GM12878 (cell line): ENCODE measurements around the gene OR11H7. TPM values are rescaled to one million over a fixed set of nuclear protein-coding genes. Genes with fewer than 3 reads are reported as not detected.

ENCODE experiments used
- ATAC-seq: fragments of 200-7000 bp; cut with Tn5 transposase; 3 replicates; pipeline ENCODE4 v1.9.1; 2020; ENCODE audit warnings: mild to moderate bottlenecking, moderate library complexity
- BruUV-seq: library from RNA; stranded (reverse); fragments of 400-500 nt; replicated peaks from 2 replicates; lab custom pipeline; 2021; lab: Mats Ljungman, UMichigan
- CTCF ChIA-PET: fragments of 300-600 bp; sonication (Branson Sonifier 250); formaldehyde crosslinking; extraction: SDS; loops from one replicate; lab custom pipeline; 2021; ENCODE audit warnings: inconsistent platforms; lab: Yijun Ruan, JAX
- POLR2A ChIA-PET: fragments of 350-600 bp; formaldehyde crosslinking; extraction: SDS; loops from one replicate; lab custom pipeline; 2021; ENCODE audit warnings: inconsistent platforms; lab: Charles Lee
- RAD21 ChIA-PET: fragments of 300-600 bp; sonication (Branson Sonifier 250); formaldehyde crosslinking; loops from one replicate; lab custom pipeline; 2023; ENCODE audit warnings: antibody characterized with exemption; ENCODE audit not compliant: unreplicated experiment; lab: Charles Lee
- SMC1A ChIA-PET: fragments of 300-600 bp; sonication (Branson Sonifier 250); formaldehyde crosslinking; loops from one replicate; lab custom pipeline; 2023; ENCODE audit not compliant: unreplicated experiment, uncharacterized antibody; lab: Charles Lee
- DNase-seq: peaks from one replicate; pipeline ENCODE4 v3.0.0-alpha.2; 2011; ENCODE audit warnings: low read depth, low spot score
- FAIRE-seq: peaks from 3 replicates; lab custom pipeline; 2011; peaks lifted over from hg19 to GRCh38; lab: Jason Lieb, UNC
- H2AFZ ChIP-seq: 2 replicates; pipeline ENCODE4 v1.6.0; 2011; ENCODE audit warnings: low read depth, low read length, control low read depth; ENCODE audit not compliant: control insufficient read depth
- H3K27ac ChIP-seq: 2 replicates; pipeline ENCODE4 v1.5.1; 2011; ENCODE audit warnings: control low read depth; ENCODE audit not compliant: control insufficient read depth, insufficient read depth
- H3K27me3 ChIP-seq, 2 experiments: replicated peaks in 1 of 2; 2 replicates each; pipeline versions ENCODE4 v1.6.0 to v1.6.1; 2011; ENCODE audit warnings: low read length in 1 of 2; ENCODE audit not compliant: control insufficient read depth in 2 of 2, insufficient read depth in 2 of 2
- H3K36me3 ChIP-seq, 2 experiments: 2 replicates each; pipeline ENCODE4 v1.5.1; 2011; ENCODE audit warnings: low read length in 1 of 2; ENCODE audit not compliant: control insufficient read depth in 2 of 2, insufficient read depth in 2 of 2
- H3K4me1 ChIP-seq: 2 replicates; pipeline ENCODE4 v1.6.1; 2011; ENCODE audit warnings: mild to moderate bottlenecking, low read length, moderate library complexity, mixed read lengths; ENCODE audit not compliant: control insufficient read depth, insufficient read depth
- H3K4me2 ChIP-seq: 2 replicates; pipeline ENCODE4 v1.6.0; 2011; ENCODE audit warnings: control low read depth; ENCODE audit not compliant: control insufficient read depth, insufficient read depth
- H3K4me3 ChIP-seq: fragments of 200-600 bp; sonication (generic); 2 replicates; pipeline ENCODE4 v1.5.1; 2016
- H3K79me2 ChIP-seq: 2 replicates; pipeline ENCODE4 v1.6.0; 2011; ENCODE audit warnings: low read length; ENCODE audit not compliant: control insufficient read depth, insufficient read depth
- H3K9ac ChIP-seq: 2 replicates; pipeline ENCODE4 v1.8.0; 2011; ENCODE audit warnings: low read length, control low read depth, mixed read lengths; ENCODE audit not compliant: control insufficient read depth, insufficient read depth
- H3K9me3 ChIP-seq: replicated peaks from 3 replicates; pipeline ENCODE4 v1.5.1; 2011; ENCODE audit warnings: mild to moderate bottlenecking, low read length; ENCODE audit not compliant: control insufficient read depth, insufficient read depth
- H4K20me1 ChIP-seq: 2 replicates; pipeline ENCODE4 v1.6.0; 2011; ENCODE audit not compliant: control insufficient read depth, insufficient read depth
- BACH1 ChIP-seq: fragments of 450-650 bp; IDR thresholded peaks from 2 replicates; pipeline ENCODE4 v1.6.1; 2017; ENCODE audit warnings: mild to moderate bottlenecking, borderline replicate concordance
- LARP7 ChIP-seq: fragments of 450-650 bp; IDR thresholded peaks from 2 replicates; pipeline ENCODE4 v1.6.1; 2017; ENCODE audit warnings: mild to moderate bottlenecking
- NFXL1 ChIP-seq: fragments of 450-650 bp; IDR thresholded peaks from 2 replicates; pipeline ENCODE4 v1.6.1; 2017; ENCODE audit warnings: antibody characterized with exemption, mild to moderate bottlenecking, borderline replicate concordance
- SMARCA5 ChIP-seq: fragments of 450-650 bp; IDR thresholded peaks from 2 replicates; pipeline ENCODE4 v1.6.1; 2017; ENCODE audit warnings: mild to moderate bottlenecking
- ZZZ3 ChIP-seq: IDR thresholded peaks from 2 replicates; pipeline ENCODE4 v1.6.1; 2011; ENCODE audit warnings: low read depth; ENCODE audit not compliant: control insufficient read depth, insufficient read length
- WGBS: methylation state at CpG from one replicate; pipeline ENCODE4 v1.1.6; 2016; ENCODE audit warnings: low lambda C conversion rate; ENCODE audit not compliant: insufficient replicate concordance, insufficient coverage; ENCODE audit errors: missing lambda C conversion rate; 5-methylcytosine and 5-hydroxymethylcytosine counted together
- in situ Hi-C: fragments of 300-500 bp; cut with MboI; formaldehyde crosslinking; loops from 9 replicates; pipeline ENCODE4 v1.14.3; 2018; ENCODE audit warnings: mixed read lengths
- intact Hi-C: fragments of 100-400 bp; cut with micrococcal nuclease; formaldehyde crosslinking; loops from one replicate; pipeline ENCODE4 v1.14.2; 2022; ENCODE audit not compliant: unreplicated experiment
- polyA plus RNA-seq, 11 experiments: library from polyadenylated mRNA; depleted of rRNA in 4 of 11; unstranded in 6 of 11; stranded (reverse) in 5 of 11; fragments of >200 nt; fragmentation: Nextera tagmentation in 4 of 11; fragmentation: Illumina TruSeq in 1 of 11; extraction: Ambion mirVana in 4 of 11; extraction: Trizol in 1 of 11; gene quantifications; 1 replicate in 1 of 11; 2 replicates in 10 of 11; pipeline versions ENCODE4 v1.2.1 to v1.2.3, GENCODE V29; 2011 to 2016; ENCODE audit warnings: inconsistent platforms in 2 of 11, missing spikeins in 2 of 11, low read depth in 1 of 11
- total RNA-seq, 4 experiments: library from RNA; depleted of rRNA in 3 of 4; stranded (reverse); fragments of >200 nt in 3 of 4; fragmentation: Illumina TruSeq in 1 of 4; extraction: Trizol in 1 of 4; gene quantifications; 2 replicates each; pipeline versions ENCODE4 v1.2.1 to v1.2.3, GENCODE V29; 2013 to 2021
- TF ChIP-seq, protein P1 (sequence below): fragments of 450-650 bp; IDR thresholded peaks from 2 replicates; pipeline ENCODE4 v1.6.1; 2016; ENCODE audit warnings: mild to moderate bottlenecking
- TF ChIP-seq, protein P2 (sequence below): IDR thresholded peaks from 2 replicates; pipeline ENCODE4 v1.6.1; 2012; ENCODE audit warnings: low read depth, low read length, improper control_type of control experiment

OR11H7 gene
- total and polyA plus RNA-seq, 10 of the 15 experiments (the other 5 are each of a cell fraction or from before 2014, with no cell fraction given): 0.10 TPM; not detected in 9

DNA sequence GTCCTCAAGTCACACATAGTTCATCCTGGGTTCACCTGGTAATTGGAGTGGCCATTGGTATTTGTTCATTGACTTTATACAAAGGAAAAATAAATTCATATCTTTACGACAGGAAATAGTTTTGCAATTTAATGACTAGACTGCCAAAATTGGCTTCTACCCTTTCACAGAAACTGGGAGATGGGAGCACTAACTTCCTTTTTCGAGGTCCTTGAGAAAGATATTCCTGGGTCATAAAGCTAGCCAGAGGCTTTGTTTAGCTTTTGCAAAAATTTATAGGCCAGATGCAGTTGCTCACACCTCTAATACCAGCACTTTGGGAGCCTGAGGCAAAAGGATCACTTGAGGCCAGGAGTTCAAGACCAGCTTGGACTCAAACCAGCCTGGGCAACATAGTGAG lies 48.3 kb upstream of the OR11H7 start:
- Histone ChIP-seq H3K9ac (no peak overlapping the region), H3K79me2 (no peaks in the 10 kb centered on the region), H3K36me3 (no peaks in the 10 kb centered on the region), H4K20me1 (no peaks in the 10 kb centered on the region), H3K4me3 (no peak overlapping the region), H3K9me3 (no peaks in the 10 kb centered on the region), H3K4me1 (no peaks in the 10 kb centered on the region), H3K27ac (no peak overlapping the region)
- POLR2A ChIA-PET: no interaction called here
- CTCF ChIA-PET: no interaction called here
- intact Hi-C loops: no loop called here
- SMC1A ChIA-PET: interaction anchor here (0.7 kb wide), 1 partner anchor 116 kb away, joined by 3 read pairs; no protein-coding TSS in a partner anchor
- RAD21 ChIA-PET: no interaction called here
- 17% methylated on average over 2 of the region's 2 CpGs for WGBS
- TF ChIP-seq SMARCA5 (no peak), NFXL1 (no peak), ZZZ3 (no peak), LARP7 (no peak), BACH1 (no peak)
- TF ChIP-seq, protein P1, sequence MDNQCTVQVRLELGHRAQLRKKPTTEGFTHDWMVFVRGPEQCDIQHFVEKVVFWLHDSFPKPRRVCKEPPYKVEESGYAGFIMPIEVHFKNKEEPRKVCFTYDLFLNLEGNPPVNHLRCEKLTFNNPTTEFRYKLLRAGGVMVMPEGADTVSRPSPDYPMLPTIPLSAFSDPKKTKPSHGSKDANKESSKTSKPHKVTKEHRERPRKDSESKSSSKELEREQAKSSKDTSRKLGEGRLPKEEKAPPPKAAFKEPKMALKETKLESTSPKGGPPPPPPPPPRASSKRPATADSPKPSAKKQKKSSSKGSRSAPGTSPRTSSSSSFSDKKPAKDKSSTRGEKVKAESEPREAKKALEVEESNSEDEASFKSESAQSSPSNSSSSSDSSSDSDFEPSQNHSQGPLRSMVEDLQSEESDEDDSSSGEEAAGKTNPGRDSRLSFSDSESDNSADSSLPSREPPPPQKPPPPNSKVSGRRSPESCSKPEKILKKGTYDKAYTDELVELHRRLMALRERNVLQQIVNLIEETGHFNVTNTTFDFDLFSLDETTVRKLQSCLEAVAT: no peak
- TF ChIP-seq, protein P2, sequence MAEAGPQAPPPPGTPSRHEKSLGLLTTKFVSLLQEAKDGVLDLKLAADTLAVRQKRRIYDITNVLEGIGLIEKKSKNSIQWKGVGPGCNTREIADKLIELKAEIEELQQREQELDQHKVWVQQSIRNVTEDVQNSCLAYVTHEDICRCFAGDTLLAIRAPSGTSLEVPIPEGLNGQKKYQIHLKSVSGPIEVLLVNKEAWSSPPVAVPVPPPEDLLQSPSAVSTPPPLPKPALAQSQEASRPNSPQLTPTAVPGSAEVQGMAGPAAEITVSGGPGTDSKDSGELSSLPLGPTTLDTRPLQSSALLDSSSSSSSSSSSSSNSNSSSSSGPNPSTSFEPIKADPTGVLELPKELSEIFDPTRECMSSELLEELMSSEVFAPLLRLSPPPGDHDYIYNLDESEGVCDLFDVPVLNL: no peak
- TF ChIP-seq, all 136 proteins: peak for 0
- in situ Hi-C loops: no loop called here
- no peaks in the 10 kb centered on the region; a peak in 1 of 4 replicates for H3K27me3 ChIP-seq
- no TSS peak for BruUV-seq
- no peak overlapping the region for H3K4me2 ChIP-seq
- H2AFZ ChIP-seq: no peak overlapping the region
- ATAC-seq (no peak), DNase-seq (no peak), FAIRE-seq (no peak)
